HCT116 (cell line): ENCODE measurements around the gene PAX8.

Experiments
- CBX3 ChIP-seq: IDR thresholded peaks from 2 replicates; pipeline ENCODE4 v1.6.1; 2012; ENCODE audit warnings: low read depth
- EGR1 ChIP-seq: IDR thresholded peaks from 2 replicates; pipeline ENCODE4 v1.6.1; 2012; ENCODE audit warnings: low read depth
- EZH2 ChIP-seq: fragments of 200-600 bp; sonication (generic); IDR thresholded peaks from 2 replicates; pipeline ENCODE4 v1.6.1; 2017; ENCODE audit warnings: antibody characterized with exemption, mixed run types
- EZH2phosphoT487 ChIP-seq: fragments of 200-600 bp; IDR thresholded peaks from 2 replicates; pipeline ENCODE4 v1.6.1; 2018; ENCODE audit warnings: antibody characterized with exemption, borderline replicate concordance
- JUND ChIP-seq: IDR thresholded peaks from 2 replicates; pipeline ENCODE4 v1.6.1; 2012
- POLR2A ChIP-seq: IDR thresholded peaks from 2 replicates; pipeline ENCODE4 v1.7.0; 2011; ENCODE audit warnings: borderline replicate concordance; ENCODE audit not compliant: insufficient read depth, insufficient read length; ENCODE audit errors: extremely low read depth
- POLR2AphosphoS5 ChIP-seq: IDR thresholded peaks from 2 replicates; pipeline ENCODE4 v1.6.1; 2011; ENCODE audit warnings: mild to moderate bottlenecking, low read depth, low read length, moderate library complexity
- RAD21 ChIP-seq: IDR thresholded peaks from 2 replicates; pipeline ENCODE4 v1.6.1; 2012; ENCODE audit warnings: low read depth, mild to moderate bottlenecking
- SIN3A ChIP-seq: IDR thresholded peaks from 2 replicates; pipeline ENCODE4 v1.6.1; 2012; ENCODE audit warnings: low read depth
- TF ChIP-seq, protein P1 (sequence below), 3 experiments: fragments of 200-600 bp in 1 of 3; sonication (generic) in 1 of 3; IDR thresholded peaks in 2 of 3; conservative IDR thresholded peaks in 1 of 3; 2 replicates each; pipeline ENCODE4 v1.5.1; 2012 to 2017; ENCODE audit warnings: low read depth in 2 of 3, low read length in 2 of 3, antibody characterized with exemption in 1 of 3, borderline replicate concordance in 1 of 3, control low read depth in 1 of 3, mild to moderate bottlenecking in 1 of 3, mixed read lengths in 1 of 3, mixed run types in 1 of 3, moderate library complexity in 1 of 3; ENCODE audit not compliant: insufficient read depth in 1 of 3
- TF ChIP-seq, protein P2 (sequence below): IDR thresholded peaks from 2 replicates; pipeline ENCODE4 v1.6.1; 2012; ENCODE audit warnings: low read depth
- TF ChIP-seq, protein P3 (sequence below): IDR thresholded peaks from 2 replicates; pipeline ENCODE4 v1.6.1; 2012

DNA sequence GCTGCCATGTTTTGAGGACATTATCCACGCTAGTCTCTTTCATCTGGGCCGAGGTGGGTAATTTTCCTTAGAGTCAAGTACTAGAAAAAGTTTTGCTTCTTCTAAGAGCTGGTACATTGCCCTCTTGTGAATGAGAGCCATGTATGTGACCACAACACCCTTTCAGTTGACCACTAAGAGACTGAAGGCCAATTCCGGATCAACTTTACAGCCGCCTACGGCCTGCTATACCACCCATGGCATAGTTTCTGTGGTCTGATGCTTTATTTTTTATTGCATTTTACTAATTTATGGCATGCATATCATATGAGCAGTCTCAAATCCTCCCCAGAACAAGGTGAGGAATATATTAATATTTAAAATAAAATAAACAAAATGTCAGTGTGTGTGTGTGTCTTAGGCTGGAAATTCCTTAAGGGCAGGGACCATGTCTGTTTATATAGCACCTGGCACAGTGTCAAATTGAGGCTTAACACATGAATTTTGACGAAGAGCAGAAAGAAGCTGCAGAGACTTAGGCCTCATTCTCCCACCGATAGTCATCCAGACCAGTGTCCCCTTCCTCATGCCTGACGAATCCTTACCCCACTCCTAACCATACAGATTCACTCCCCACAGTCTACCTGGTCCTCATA lies 69.6 kb downstream of the PAX8 start:
- TF ChIP-seq POLR2A (no peak), POLR2AphosphoS5 (no peak), EZH2phosphoT487 (no peak), JUND (no peak), EGR1 (no peak), CBX3 (no peak), RAD21 (no peak), EZH2 (no peak), SIN3A (no peak)
- TF ChIP-seq, protein P1, sequence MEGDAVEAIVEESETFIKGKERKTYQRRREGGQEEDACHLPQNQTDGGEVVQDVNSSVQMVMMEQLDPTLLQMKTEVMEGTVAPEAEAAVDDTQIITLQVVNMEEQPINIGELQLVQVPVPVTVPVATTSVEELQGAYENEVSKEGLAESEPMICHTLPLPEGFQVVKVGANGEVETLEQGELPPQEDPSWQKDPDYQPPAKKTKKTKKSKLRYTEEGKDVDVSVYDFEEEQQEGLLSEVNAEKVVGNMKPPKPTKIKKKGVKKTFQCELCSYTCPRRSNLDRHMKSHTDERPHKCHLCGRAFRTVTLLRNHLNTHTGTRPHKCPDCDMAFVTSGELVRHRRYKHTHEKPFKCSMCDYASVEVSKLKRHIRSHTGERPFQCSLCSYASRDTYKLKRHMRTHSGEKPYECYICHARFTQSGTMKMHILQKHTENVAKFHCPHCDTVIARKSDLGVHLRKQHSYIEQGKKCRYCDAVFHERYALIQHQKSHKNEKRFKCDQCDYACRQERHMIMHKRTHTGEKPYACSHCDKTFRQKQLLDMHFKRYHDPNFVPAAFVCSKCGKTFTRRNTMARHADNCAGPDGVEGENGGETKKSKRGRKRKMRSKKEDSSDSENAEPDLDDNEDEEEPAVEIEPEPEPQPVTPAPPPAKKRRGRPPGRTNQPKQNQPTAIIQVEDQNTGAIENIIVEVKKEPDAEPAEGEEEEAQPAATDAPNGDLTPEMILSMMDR (IDR thresholded peaks at IDR 0.05 in 2 of 3, conservative IDR thresholded peaks at IDR 0.05 in 1 of 3; ENCODE audit: borderline replicate concordance in 1 of 3, insufficient read depth in 1 of 3, low read depth in 2 of 3, low read length in 2 of 3), result no peak
- TF ChIP-seq, protein P2, sequence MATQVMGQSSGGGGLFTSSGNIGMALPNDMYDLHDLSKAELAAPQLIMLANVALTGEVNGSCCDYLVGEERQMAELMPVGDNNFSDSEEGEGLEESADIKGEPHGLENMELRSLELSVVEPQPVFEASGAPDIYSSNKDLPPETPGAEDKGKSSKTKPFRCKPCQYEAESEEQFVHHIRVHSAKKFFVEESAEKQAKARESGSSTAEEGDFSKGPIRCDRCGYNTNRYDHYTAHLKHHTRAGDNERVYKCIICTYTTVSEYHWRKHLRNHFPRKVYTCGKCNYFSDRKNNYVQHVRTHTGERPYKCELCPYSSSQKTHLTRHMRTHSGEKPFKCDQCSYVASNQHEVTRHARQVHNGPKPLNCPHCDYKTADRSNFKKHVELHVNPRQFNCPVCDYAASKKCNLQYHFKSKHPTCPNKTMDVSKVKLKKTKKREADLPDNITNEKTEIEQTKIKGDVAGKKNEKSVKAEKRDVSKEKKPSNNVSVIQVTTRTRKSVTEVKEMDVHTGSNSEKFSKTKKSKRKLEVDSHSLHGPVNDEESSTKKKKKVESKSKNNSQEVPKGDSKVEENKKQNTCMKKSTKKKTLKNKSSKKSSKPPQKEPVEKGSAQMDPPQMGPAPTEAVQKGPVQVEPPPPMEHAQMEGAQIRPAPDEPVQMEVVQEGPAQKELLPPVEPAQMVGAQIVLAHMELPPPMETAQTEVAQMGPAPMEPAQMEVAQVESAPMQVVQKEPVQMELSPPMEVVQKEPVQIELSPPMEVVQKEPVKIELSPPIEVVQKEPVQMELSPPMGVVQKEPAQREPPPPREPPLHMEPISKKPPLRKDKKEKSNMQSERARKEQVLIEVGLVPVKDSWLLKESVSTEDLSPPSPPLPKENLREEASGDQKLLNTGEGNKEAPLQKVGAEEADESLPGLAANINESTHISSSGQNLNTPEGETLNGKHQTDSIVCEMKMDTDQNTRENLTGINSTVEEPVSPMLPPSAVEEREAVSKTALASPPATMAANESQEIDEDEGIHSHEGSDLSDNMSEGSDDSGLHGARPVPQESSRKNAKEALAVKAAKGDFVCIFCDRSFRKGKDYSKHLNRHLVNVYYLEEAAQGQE, result no peak
- TF ChIP-seq, protein P3, sequence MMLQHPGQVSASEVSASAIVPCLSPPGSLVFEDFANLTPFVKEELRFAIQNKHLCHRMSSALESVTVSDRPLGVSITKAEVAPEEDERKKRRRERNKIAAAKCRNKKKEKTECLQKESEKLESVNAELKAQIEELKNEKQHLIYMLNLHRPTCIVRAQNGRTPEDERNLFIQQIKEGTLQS, result no peak
